ENCODE results near the gene RSPO4.

The RSPO4 gene

GRCh38 chr20:1041845-1042390 lies 39.8 kb upstream of the RSPO4 start:
- Histone ChIP-seq H3K9ac (ENCODE audit: low read length) (no peak overlapping the region), H2AFZ (ENCODE audit: low read depth, low read length, severe bottlenecking) (no peak overlapping the region), H3K79me2 (ENCODE audit: insufficient read depth, low read length) (no peaks in the 10 kb centered on the region), H3K27me3 (ENCODE audit: low read length) (no peaks in the 10 kb centered on the region), H3K4me3 (ENCODE audit: insufficient read depth, low read length, poor library complexity, severe bottlenecking) (no peak overlapping the region), H3F3A (ENCODE audit: insufficient read depth) (no peaks in the 10 kb centered on the region), H3K36me3 (ENCODE audit: low read length) (no peaks in the 10 kb centered on the region), H3K9me3 (ENCODE audit: insufficient read depth, low read length) (no peaks in the 10 kb centered on the region), H3K4me2 (ENCODE audit: low read depth, low read length, poor library complexity, severe bottlenecking) (no peak overlapping the region), H4K20me1 (ENCODE audit: low read depth, low read length) (no peaks in the 10 kb centered on the region), H3K27ac (ENCODE audit: low read depth, low read length) (no peak overlapping the region), H3K9me2 (replicated peaks; ENCODE audit: insufficient read depth, low read length) (no peaks in the 10 kb centered on the region)
- TF ChIP-seq CTCF (IDR thresholded peaks at IDR 0.05; ENCODE audit: insufficient read depth, low read length, poor library complexity, severe bottlenecking), result no peak
- no peak for TF ChIP-seq EZH2phosphoT487 (conservative IDR thresholded peaks at IDR 0.05; ENCODE audit: low read length)

GRCh38 chr20:1038205-1038604 lies 36.1 kb upstream of the RSPO4 start:
- Histone ChIP-seq H4K20me1 (ENCODE audit: low read depth, low read length) (no peaks in the 10 kb centered on the region), H3K4me3 (ENCODE audit: insufficient read depth, low read length, poor library complexity, severe bottlenecking) (no peak overlapping the region), H3K9me3 (ENCODE audit: insufficient read depth, low read length) (no peaks in the 10 kb centered on the region), H3K36me3 (ENCODE audit: low read length) (no peaks in the 10 kb centered on the region), H3F3A (ENCODE audit: insufficient read depth) (no peaks in the 10 kb centered on the region), H3K9ac (ENCODE audit: low read length) (no peak overlapping the region), H3K27ac (ENCODE audit: low read depth, low read length) (no peak overlapping the region), H3K27me3 (ENCODE audit: low read length) (no peaks in the 10 kb centered on the region), H2AFZ (ENCODE audit: low read depth, low read length, severe bottlenecking) (no peak overlapping the region), H3K79me2 (ENCODE audit: insufficient read depth, low read length) (no peaks in the 10 kb centered on the region), H3K4me2 (ENCODE audit: low read depth, low read length, poor library complexity, severe bottlenecking) (no peak overlapping the region), H3K9me2 (replicated peaks; ENCODE audit: insufficient read depth, low read length) (no peaks in the 10 kb centered on the region)
- TF ChIP-seq CTCF (IDR thresholded peaks at IDR 0.05; ENCODE audit: insufficient read depth, low read length, poor library complexity, severe bottlenecking) (no peak), EZH2phosphoT487 (conservative IDR thresholded peaks at IDR 0.05; ENCODE audit: low read length) (no peak)

GRCh38 chr20:1037039-1037438 lies 34.9 kb upstream of the RSPO4 start:
- no peak overlapping the region for H3K4me3 ChIP-seq (ENCODE audit: insufficient read depth, low read length, poor library complexity, severe bottlenecking)
- H3K4me2 ChIP-seq (ENCODE audit: low read depth, low read length, poor library complexity, severe bottlenecking), result no peak overlapping the region
- no peaks in the 10 kb centered on the region for H3F3A ChIP-seq (ENCODE audit: insufficient read depth)
- no peaks in the 10 kb centered on the region for H3K27me3 ChIP-seq (ENCODE audit: low read length)
- H3K9ac ChIP-seq (ENCODE audit: low read length), result no peak overlapping the region
- no peak overlapping the region for H3K27ac ChIP-seq (ENCODE audit: low read depth, low read length)
- H3K36me3 ChIP-seq (ENCODE audit: low read length), result no peaks in the 10 kb centered on the region
- H2AFZ ChIP-seq (ENCODE audit: low read depth, low read length, severe bottlenecking), result no peak overlapping the region
- TF ChIP-seq EZH2phosphoT487 (conservative IDR thresholded peaks at IDR 0.05; ENCODE audit: low read length), result no peak
- no peak for TF ChIP-seq CTCF (IDR thresholded peaks at IDR 0.05; ENCODE audit: insufficient read depth, low read length, poor library complexity, severe bottlenecking)
- no peaks in the 10 kb centered on the region for H4K20me1 ChIP-seq (ENCODE audit: low read depth, low read length)
- H3K9me2 ChIP-seq (replicated peaks; ENCODE audit: insufficient read depth, low read length), result no peaks in the 10 kb centered on the region
- H3K79me2 ChIP-seq (ENCODE audit: insufficient read depth, low read length), result no peaks in the 10 kb centered on the region
- H3K9me3 ChIP-seq (ENCODE audit: insufficient read depth, low read length), result no peaks in the 10 kb centered on the region
